COR-L47 (cell line): ENCODE data around the gene ADAMTS9.

Experiments used
- DNase-seq: peaks from one replicate; lab custom pipeline; 2025; lab: John Stamatoyannopoulos, UW

The ADAMTS9 gene

GRCh38 chr3:64489361-64490044 lies 198.3 kb downstream of the ADAMTS9 start:
- peak; percentile 59 for DNase-seq

- DNase-seq: no peak
Measured at GRCh38 chr3:64488939-64489338, 198.9 kb downstream of the ADAMTS9 start.

- peak; percentile 17 for DNase-seq
Measured at GRCh38 chr3:64484289-64484992, 203.4 kb downstream of the ADAMTS9 start.

- DNase-seq: no peak
Measured at GRCh38 chr3:64483467-64483866, 204.3 kb downstream of the ADAMTS9 start.

GRCh38 chr3:64475037-64475436 lies 212.8 kb downstream of the ADAMTS9 start:
- no peak for DNase-seq

- DNase-seq: no peak
Measured at GRCh38 chr3:64473466-64473865, 214.3 kb downstream of the ADAMTS9 start.

- no peak for DNase-seq
Measured at GRCh38 chr3:64470436-64470835, 217.4 kb downstream of the ADAMTS9 start.

- no peak for DNase-seq
Measured at GRCh38 chr3:64467255-64467944, 220.4 kb downstream of the ADAMTS9 start.
